Measurements from ENCODE around the gene SLC7A14. TPM values are rescaled to one million over a fixed set of nuclear protein-coding genes. Genes with fewer than 3 reads are reported as not detected.

Gene SLC7A14
- total RNA-seq, 1 donor from 2014 or later = not detected

Other genes starting within 250 kb of the SLC7A14 start
- gene SKIL, start 228.4 kb downstream of the SLC7A14 start, total RNA-seq = 28.3 and 30.5 TPM in 2 replicates
- gene CLDN11, start 167.2 kb downstream of the SLC7A14 start, total RNA-seq = 0.10 TPM in 1 of 2 replicates, not detected in the other

Data from T-helper 1 cell treated with Interleukin-12 subunit alpha and Interleukin-12 subunit beta and Interleukin-4 antibody, amounts not matched to agents 30 ng/mL and 1 ng/mL, for 36 hours (primary cell).